IPS-NIHi7 (cell line): ENCODE measurements around the gene LCN15.
"Not testable (repeated sequence)": the region's sequence is repeated elsewhere in the genome, so short reads cannot be mapped to it uniquely, and the experiment has no call there.

ENCODE experiments used
- DNase-seq: peaks from one replicate; pipeline ENCODE4 v3.0.0; 2012; ENCODE audit warnings: mixed read lengths; ENCODE audit errors: extremely low spot score

Gene LCN15

GRCh38 chr9:136755302-136756133 is 8.8 kb downstream of the LCN15 start:
- DNase-seq = not testable (repeated sequence)

- peak; percentile 53 for DNase-seq
Observed at GRCh38 chr9:136754626-136755301, 9.6 kb downstream of the LCN15 start.

GRCh38 chr9:136754059-136754572 is 10.2 kb downstream of the LCN15 start:
- DNase-seq = no peak

- no peak for DNase-seq
Observed at GRCh38 chr9:136753371-136754058, 10.8 kb downstream of the LCN15 start.

GRCh38 chr9:136751814-136752213 is 12.5 kb downstream of the LCN15 start:
- no peak for DNase-seq

GRCh38 chr9:136751244-136751643 is 13.1 kb downstream of the LCN15 start:
- no peak for DNase-seq

- DNase-seq = no peak
Observed at GRCh38 chr9:136750526-136750925, 13.8 kb downstream of the LCN15 start.

- no peak for DNase-seq
Observed at GRCh38 chr9:136748666-136749611, 15.4 kb downstream of the LCN15 start.

GRCh38 chr9:136748201-136748600 is 16.1 kb downstream of the LCN15 start, which contains the start of gene LCN6:
Gene LCN6, minus strand, starts transcription at chr9:136748525. Its CDS starts 42 bp downstream, at chr9:136748483.
- DNase-seq = no peak

- DNase-seq = no peak
Observed at GRCh38 chr9:136747161-136748060, 16.9 kb downstream of the LCN15 start.

GRCh38 chr9:136746621-136747020 is 17.7 kb downstream of the LCN15 start:
- no peak for DNase-seq

GRCh38 chr9:136746155-136746490 is 18.2 kb downstream of the LCN15 start:
- DNase-seq = no peak

- DNase-seq = no peak
Observed at GRCh38 chr9:136745389-136746154, 18.7 kb downstream of the LCN15 start.

GRCh38 chr9:136744773-136745172 is 19.5 kb downstream of the LCN15 start:
- DNase-seq = no peak

- no peak for DNase-seq
Observed at GRCh38 chr9:136743639-136744211, 20.6 kb downstream of the LCN15 start.

GRCh38 chr9:136742591-136743391 is 21.5 kb downstream of the LCN15 start, which contains the start of gene LCN10:
Gene LCN10, minus strand, starts transcription at chr9:136742940. Its CDS starts 37 bp downstream, at chr9:136742903.
- peak; percentile 77 for DNase-seq

- DNase-seq = no peak
Observed at GRCh38 chr9:136741883-136742571, 22.3 kb downstream of the LCN15 start.
